HEK293T (cell line): ENCODE data around the gene IL1F10.
"Not testable (repeated sequence)": the region's sequence is repeated elsewhere in the genome, so short reads cannot be mapped to it uniquely, and the experiment has no call there.

ENCODE experiments used
- ARNT ChIP-seq: fragments of 450-650 bp; IDR thresholded peaks from 2 replicates; pipeline ENCODE4 v1.6.1; 2017; ENCODE audit warnings: mild to moderate bottlenecking
- BHLHE40 ChIP-seq: fragments of 450-650 bp; IDR thresholded peaks from 2 replicates; pipeline ENCODE4 v1.6.1; 2016; ENCODE audit warnings: mild to moderate bottlenecking, moderate library complexity, borderline replicate concordance
- ELF4 ChIP-seq: fragments of 450-650 bp; IDR thresholded peaks from 2 replicates; pipeline ENCODE4 v1.6.1; 2017; ENCODE audit warnings: antibody characterized with exemption
- FOXA1 ChIP-seq: fragments of 450-650 bp; IDR thresholded peaks from 2 replicates; pipeline ENCODE4 v1.6.1; 2016; ENCODE audit warnings: mild to moderate bottlenecking
- FOXK2 ChIP-seq: fragments of 450-650 bp; IDR thresholded peaks from 2 replicates; pipeline ENCODE4 v1.6.1; 2016; ENCODE audit warnings: mild to moderate bottlenecking
- FOXM1 ChIP-seq: fragments of 450-650 bp; IDR thresholded peaks from 2 replicates; pipeline ENCODE4 v1.6.1; 2017; ENCODE audit warnings: mild to moderate bottlenecking, borderline replicate concordance
- L3MBTL2 ChIP-seq: fragments of 450-650 bp; conservative IDR thresholded peaks from 2 replicates; pipeline ENCODE4 v1.6.1; 2016; ENCODE audit warnings: mild to moderate bottlenecking
- LEF1 ChIP-seq: fragments of 450-650 bp; IDR thresholded peaks from 2 replicates; pipeline ENCODE4 v1.6.1; 2017; ENCODE audit warnings: mild to moderate bottlenecking, borderline replicate concordance
- SP1 ChIP-seq: fragments of 450-650 bp; IDR thresholded peaks from 2 replicates; pipeline ENCODE4 v1.6.1; 2017
- TARDBP ChIP-seq: fragments of 450-650 bp; IDR thresholded peaks from 2 replicates; pipeline ENCODE4 v1.6.1; 2016

- TF ChIP-seq FOXM1, BHLHE40, ARNT, SP1, FOXA1, L3MBTL2, FOXK2, LEF1, ELF4, TARDBP: not testable (repeated sequence)
Observed at GRCh38 chr2:113096842-113097618, 29.3 kb downstream of the IL1F10 start.
